Measurements from ENCODE around the gene SNCG.
"Not testable (repeated sequence)": the region's sequence is repeated elsewhere in the genome, so short reads cannot be mapped to it uniquely, and the experiment has no call there.

The SNCG gene

DNA sequence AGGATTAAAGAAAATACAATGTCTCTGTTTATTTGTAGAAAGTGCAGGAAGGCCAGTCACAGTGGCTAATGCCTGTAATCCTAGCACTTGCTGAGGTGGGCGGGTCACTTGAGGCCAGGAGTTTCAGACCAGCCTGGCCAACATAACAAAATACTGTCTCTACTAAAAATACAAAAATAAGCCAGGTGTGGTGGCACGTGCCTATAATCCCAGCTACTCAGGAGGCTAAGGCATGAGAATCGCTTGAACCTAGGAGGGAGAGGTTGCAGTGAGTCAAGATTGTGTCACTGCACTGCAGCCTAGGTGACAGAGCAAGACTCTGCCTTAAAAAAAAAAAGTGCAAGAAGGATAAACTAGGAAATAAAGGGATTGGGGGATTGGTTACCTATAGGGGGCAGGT, 20.1 kb downstream of the SNCG start:
- not testable (repeated sequence) for DNase-seq (ENCODE audit: low read depth in 2 of 2)

DNA sequence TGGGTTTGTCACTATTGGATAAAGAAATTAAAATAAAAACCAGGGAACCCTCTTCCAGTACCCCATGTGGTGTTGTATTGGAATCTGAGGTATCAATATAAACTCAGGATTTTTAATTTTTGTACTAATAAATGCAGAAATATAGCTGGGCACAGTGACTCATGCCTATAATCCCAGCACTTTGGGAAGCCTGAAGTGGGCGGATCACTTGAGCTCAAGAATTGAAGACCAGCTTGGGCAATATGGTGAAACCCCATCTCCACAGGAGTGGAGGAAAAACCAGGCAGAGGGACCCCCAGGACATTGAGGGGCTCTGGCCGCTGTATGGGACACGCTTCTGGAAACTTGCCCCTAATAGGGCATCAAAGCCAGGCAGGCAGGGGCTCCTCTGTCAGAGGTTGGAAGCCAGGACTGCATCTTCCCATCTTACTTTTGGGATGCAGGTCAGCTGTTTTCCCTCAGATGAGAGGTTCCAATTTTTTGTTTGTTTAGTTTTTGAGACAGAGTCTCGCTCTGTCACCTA, 21.0 kb downstream of the SNCG start:
- no peak for DNase-seq (ENCODE audit: low read depth in 2 of 2)

DNA sequence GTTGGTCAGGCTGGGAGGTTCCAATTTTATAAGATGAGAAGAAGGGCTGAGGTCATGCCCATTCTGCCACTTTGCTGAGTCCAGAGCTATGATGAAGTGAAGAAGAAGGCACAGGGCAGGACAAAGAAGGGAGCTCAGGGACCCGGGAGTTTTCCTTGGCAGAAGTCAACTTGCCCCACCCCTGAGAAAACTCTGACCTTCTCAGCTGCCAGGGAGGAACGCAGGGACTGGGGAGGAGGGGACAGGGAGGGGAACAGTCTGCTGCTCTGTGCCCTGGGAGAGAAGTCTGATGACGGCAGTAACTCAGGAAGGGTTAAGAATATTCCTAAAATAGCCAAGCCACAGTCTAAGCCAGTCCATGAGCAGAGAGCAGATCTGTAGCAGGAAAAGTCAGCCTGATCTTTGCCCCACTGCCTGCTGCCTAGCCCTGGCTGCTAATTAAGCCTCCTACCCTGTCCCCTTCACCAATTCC, 21.6 kb downstream of the SNCG start:
- no peak for DNase-seq (ENCODE audit: low read depth in 2 of 2)

DNA sequence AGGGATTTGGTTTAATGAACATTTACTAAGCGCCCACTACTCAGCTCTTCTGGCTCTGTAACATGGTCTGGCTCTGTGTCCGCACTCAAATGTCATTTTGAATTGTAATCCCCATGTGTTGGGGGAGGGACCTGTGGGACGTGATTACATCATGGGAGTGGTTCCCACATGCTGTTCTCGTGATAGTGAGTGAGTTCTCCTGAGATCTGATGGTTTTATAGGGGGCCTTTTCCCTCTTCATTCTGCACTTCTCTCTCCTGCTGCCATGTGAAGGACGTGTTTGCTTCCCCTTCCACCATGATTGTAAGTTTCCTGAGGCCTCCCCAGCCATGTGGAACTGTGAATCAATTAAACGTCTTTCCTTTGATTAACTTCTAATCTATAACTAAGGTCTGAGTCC, 22.6 kb downstream of the SNCG start:
- DNase-seq (ENCODE audit: low read depth in 2 of 2), result not testable (repeated sequence)

DNA sequence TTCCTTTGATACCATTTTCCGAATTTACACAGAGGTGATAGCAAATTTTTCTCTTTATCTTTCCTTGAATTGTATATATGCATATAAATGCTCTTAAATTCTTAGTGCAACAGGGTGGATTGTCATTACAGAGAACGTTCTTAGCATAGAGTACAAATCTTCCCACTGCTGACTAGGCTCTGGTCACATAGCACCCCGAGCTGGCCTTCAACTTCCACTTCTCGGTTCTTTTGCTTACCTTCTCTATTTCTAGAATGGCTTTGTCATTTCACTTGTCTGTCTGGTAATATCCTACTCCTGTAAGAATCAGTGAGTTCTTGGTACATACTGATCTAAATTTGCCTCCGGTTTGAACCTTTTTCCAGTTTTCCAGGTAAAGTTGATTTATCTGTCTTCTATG, 23.3 kb downstream of the SNCG start:
- no peak for DNase-seq (ENCODE audit: low read depth in 2 of 2)

DNA sequence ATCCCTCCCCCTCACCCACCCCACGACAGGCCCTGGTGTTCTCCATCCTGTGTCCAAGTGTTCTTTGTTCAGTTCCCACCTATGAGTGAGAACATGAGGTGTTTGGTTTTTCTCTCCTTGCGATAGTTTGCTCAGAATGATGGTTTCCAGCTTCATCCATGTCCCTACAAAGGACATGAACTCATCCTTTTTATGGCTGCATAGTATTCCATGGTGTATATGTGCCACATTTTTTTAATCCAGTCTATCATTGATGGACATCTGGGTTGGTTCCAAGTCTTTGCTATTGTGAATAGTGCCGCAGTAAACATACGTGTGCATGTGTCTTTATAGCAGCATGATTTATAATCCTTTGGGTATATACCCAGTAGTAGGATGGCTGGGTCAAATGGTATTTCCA, 26.1 kb downstream of the SNCG start:
- DNase-seq (ENCODE audit: low read depth in 2 of 2), result not testable (repeated sequence)

DNA sequence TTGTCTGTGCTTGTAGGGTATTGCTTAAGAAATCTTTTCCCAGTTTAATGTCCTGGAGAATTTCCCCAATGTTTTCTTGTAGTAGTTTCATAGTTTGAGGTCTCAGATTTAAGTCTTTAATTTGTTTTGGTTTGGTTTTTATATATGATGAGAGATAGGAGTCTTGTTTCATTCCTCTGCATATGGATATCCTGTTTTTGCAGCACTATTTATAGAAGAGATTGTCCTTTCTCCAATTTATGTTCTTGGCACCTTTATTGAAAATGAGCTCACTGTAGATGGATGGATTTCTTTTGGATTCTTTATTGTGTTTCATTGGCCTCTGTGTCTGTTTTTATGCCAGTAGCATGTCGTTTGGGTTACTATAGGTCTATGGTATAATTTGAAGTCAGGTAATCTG, 30.1 kb downstream of the SNCG start:
- no peak for DNase-seq (ENCODE audit: low read depth in 2 of 2)

DNA sequence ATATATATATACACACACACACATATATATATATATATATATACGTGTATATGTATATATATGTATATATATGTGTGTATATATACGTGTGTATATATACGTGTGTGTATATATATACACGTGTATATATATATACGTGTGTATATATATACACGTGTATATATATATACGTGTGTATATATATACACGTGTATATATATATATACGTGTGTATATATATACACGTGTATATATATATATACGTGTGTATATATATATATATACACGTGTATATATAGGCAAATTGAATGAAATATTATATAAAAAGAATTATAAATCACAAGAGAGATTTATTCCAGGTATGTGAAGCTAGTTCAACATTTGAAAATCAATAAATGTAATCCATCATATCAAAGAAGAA, 33.0 kb downstream of the SNCG start:
- not testable (repeated sequence) for DNase-seq (ENCODE audit: low read depth in 2 of 2)

DNA sequence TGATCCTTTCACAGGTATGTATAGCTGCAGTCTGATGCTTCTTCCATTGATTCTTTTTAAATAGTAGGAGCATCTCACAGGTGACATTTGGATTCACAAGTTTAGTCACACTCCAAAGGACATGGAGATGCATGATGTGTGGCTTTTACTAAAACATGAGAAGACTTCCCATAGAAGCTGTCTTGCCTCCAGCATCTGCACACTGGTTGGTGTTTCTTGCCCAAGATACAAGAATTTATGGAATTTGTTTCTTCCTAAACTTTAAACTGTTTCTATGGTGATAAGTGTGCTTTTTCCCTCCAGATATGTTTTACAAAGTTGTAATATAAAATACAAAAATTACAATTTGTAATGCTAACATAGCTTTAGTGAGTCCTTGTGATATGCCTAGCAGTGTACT, 34.1 kb downstream of the SNCG start:
- DNase-seq (ENCODE audit: low read depth in 2 of 2), result no peak

DNA sequence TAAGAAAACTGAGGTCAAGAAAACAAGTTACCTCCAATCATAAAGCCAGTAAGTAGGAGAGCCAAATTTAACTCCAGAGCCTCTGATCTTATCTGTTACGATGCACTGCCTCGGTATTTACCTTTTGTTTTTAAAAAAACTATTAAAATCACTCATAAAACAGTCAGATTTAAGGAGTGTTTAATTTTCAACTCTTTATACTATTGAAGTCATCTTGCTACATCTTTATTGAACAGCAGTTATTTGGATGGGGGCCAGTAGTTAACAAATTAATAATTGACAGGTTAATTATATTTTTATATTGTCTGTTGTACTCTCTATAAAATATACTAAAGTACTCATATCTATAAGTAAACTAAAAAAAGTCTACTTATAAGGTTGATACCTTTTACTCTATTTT, 34.5 kb downstream of the SNCG start:
- DNase-seq (ENCODE audit: low read depth in 2 of 2), result no peak

DNA sequence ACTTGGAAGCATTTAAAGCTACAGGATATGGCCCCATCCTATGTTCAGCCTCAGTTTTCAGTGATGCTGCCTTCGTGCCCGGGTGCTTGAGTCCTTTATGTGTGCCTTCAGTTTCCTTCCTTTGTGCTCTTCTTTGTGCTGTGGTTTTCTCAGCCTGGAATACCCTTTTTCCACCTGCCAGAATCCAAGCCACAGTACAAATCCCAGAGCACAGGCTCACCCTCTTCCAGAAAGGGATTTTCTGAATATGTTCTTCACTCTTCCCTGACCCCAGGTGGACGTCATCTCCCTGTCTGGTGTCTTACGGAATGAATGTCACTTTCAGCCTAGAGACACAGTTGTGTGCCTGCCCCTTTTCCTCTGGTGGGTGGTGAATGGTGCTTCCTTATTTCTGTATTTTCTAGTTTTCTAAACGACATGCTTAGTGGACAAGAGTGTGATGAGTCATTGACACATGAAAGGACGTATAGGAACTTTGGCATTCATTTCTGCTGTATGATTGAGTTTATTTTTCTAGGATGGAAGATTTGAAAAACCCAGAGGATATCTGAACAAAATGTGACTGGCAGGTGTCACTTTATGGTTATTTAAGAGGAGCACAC, 41.5 kb downstream of the SNCG start:
- DNase-seq (ENCODE audit: low read depth in 2 of 2), result not testable (repeated sequence)

DNA sequence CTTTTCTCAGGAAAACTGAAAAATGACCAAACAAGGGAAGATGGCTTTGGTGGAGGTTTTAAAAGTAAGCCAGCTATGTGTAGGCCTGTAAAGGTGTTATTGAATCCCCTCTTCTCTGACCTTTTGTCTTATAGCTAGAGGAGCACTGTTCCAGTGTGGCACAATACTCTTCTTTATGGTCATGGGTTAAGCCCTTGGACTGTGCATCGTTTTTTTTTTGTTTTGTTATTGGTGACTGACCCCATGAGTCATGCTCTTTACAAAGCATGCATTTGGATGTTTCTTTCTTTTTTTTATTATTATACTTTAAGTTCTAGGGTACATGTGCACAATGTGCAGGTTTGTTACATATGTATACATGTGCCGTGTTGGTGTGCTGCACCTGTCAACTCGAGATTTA, 42.1 kb downstream of the SNCG start:
- no peak for DNase-seq (ENCODE audit: low read depth in 2 of 2)

DNA sequence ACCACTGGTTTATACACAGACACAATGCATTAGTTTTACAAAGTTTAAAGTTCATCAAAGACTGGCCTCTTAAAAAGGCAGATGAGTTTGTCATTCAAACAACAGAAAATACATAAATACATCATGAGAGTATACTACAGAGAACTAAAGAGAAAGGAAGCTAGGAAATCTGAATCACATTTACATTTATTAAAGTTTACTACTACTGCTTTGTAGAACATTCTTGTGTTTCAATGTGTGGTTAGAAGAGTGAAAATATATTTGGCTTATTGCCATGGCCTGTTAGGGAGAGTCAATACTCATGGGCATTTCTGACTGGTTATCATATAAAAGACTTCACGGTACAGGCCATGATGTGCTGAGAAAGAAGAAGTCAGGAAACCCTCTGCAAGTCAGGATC, 48.7 kb downstream of the SNCG start:
- DNase-seq (ENCODE audit: low read depth in 2 of 2), result not testable (repeated sequence)

DNA sequence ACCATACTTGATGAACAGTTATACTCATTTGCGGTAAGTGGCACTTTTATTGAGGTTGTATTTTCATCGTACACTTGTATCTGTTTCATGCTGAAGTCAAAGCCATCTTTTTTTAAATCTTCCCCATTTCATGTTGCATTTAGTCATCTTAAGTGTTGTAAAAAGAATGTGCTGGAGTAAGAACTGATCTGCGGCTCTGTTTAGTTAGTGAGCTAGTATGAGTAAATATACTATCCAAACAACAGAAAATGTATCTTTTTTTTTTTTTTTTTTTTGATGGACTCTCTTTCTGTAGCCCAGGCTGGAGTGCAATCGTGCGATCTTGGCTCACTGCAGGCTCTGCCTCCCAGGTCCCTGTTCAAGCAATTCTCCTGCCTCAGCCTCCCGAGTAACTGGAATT, 49.3 kb downstream of the SNCG start:
- DNase-seq (ENCODE audit: low read depth in 2 of 2), result not testable (repeated sequence)

DNA sequence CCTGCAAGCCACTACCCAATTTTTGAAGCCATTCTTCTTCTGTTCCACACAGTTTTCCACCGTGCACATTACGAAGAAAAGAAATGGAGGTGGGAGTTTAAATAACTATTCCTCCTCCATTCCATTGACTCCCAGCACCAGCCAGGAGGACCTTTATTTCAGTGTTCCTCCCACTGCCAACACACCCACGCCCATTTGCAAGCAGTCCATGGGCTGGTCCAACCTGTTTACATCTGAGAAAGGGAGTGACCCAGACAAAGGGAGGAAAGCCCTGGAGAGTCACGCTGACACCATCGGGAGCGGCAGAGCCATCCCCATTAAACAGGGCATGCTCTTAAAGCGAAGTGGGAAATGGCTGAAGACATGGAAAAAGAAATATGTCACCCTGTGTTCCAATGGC, 49.9 kb downstream of the SNCG start:
- DNase-seq (ENCODE audit: low read depth in 2 of 2), result not testable (repeated sequence)

DNA sequence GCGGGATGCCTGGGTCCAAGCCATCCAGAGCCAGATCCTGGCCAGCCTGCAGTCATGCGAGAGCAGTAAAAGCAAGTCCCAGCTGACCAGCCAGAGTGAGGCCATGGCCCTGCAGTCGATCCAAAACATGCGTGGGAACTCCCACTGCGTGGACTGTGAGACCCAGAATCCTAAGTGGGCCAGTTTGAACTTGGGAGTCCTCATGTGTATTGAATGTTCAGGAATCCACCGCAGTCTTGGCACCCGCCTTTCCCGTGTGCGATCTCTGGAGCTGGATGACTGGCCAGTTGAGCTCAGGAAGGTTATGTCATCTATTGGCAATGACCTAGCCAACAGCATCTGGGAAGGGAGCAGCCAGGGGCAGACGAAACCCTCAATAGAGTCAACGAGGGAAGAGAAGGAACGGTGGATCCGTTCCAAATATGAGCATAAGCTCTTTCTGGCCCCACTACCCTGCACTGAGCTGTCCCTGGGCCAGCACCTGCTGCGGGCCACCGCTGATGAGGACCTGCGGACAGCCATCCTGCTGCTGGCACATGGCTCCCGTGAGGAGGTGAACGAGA, 50.8 kb downstream of the SNCG start:
- not testable (repeated sequence) for DNase-seq (ENCODE audit: low read depth in 2 of 2)

All from stimulated activated CD8-positive, alpha-beta memory T cell treated with anti-CD3 and anti-CD28 coated beads, Interleukin-15, amount 100 ng/mL, for 48 hours (primary cell).